ENCODE data around the gene JSRP1. TPM values are rescaled to one million over a fixed set of nuclear protein-coding genes. Genes with fewer than 3 reads are reported as not detected.

Gene JSRP1
- total and polyA plus RNA-seq, 8 donors: 0.20 to 1.1 (median 0.53) TPM; not detected in 1

GRCh38 chr19:2236314-2237050 is 19.7 kb downstream of the JSRP1 start, which contains the start of the genes PLEKHJ1 and SF3A2:
Gene PLEKHJ1, minus strand, starts transcription at chr19:2236329. Its CDS starts 81 bp downstream, at chr19:2236248.
Gene SF3A2, plus strand, starts transcription at chr19:2236824. Its CDS starts 6,595 bp downstream, at chr19:2243419.
- peak within 1 kb of the TSS; percentile 98 to 100 for H3K27ac ChIP-seq
- H3K4me3 ChIP-seq: peak within 1 kb of the TSS; percentile 83 to 98
- ATAC-seq: peak; percentile 91
- H3K4me1 ChIP-seq: peaks cover 45 to 77% of the 10 kb centered on the region in 2 donors
- H3K36me3 ChIP-seq: peaks cover 0 to 33% of the 10 kb centered on the region in 2 donors
- DNase-seq: peak; percentile 96 to 99 (median 99)
- TF ChIP-seq CTCF (IDR thresholded peaks at IDR 0.05): peak; percentile 96 to 98
- no peaks in the 10 kb centered on the region for H3K27me3 ChIP-seq
- intact Hi-C loops (cut with DNase I): loop anchor here (5.0 to 10.0 kb wide), 2 partner anchors 36 to 82 kb away; partner anchors contain the start of gene AP3D1 (in 1 of the 2)
- no peaks in the 10 kb centered on the region for H3K9me3 ChIP-seq

GRCh38 chr19:2236064-2236313 is 20.2 kb downstream of the JSRP1 start:
- TF ChIP-seq CTCF (IDR thresholded peaks at IDR 0.05): no peak
- DNase-seq (no peak), ATAC-seq (no peak)
- Histone ChIP-seq H3K9me3 (no peaks in the 10 kb centered on the region), H3K36me3 (peaks cover 0 to 33% of the 10 kb centered on the region in 2 donors), H3K4me1 (peaks cover 43 to 72% of the 10 kb centered on the region in 2 donors), H3K27me3 (no peaks in the 10 kb centered on the region), H3K27ac (peak overlapping the region; percentile 98 to 100), H3K4me3 (peak overlapping the region; percentile 83 to 98)
- intact Hi-C loops (cut with DNase I): loop anchor here (5.0 to 10.0 kb wide), 2 partner anchors 36 to 81 kb away; partner anchors contain the start of gene AP3D1 (in 1 of the 2)

GRCh38 chr19:2235381-2236063 is 20.7 kb downstream of the JSRP1 start:
- H3K36me3 ChIP-seq: peaks cover 0 to 38% of the 10 kb centered on the region in 2 donors
- peaks cover 39 to 67% of the 10 kb centered on the region in 2 donors for H3K4me1 ChIP-seq
- H3K27ac ChIP-seq: peak overlapping the region; percentile 98 to 100
- H3K4me3 ChIP-seq: peak overlapping the region; percentile 83 to 98
- H3K27me3 ChIP-seq: no peaks in the 10 kb centered on the region
- TF ChIP-seq CTCF (IDR thresholded peaks at IDR 0.05): no peak
- ATAC-seq: peak; percentile 45
- intact Hi-C loops (cut with DNase I): loop anchor here (5.0 to 10.0 kb wide), 2 partner anchors 37 to 81 kb away; partner anchors contain the start of gene AP3D1 (in 1 of the 2)
- peak in 1 of 4 donors; percentile 70 for DNase-seq
- H3K9me3 ChIP-seq: no peaks in the 10 kb centered on the region

- ATAC-seq (no peak), DNase-seq (no peak)
- Histone ChIP-seq H3K27ac (peak overlapping the region; percentile 98 to 100), H3K9me3 (no peaks in the 10 kb centered on the region), H3K4me3 (peak overlapping the region; percentile 83 to 98), H3K4me1 (peaks cover 33 to 62% of the 10 kb centered on the region in 2 donors), H3K27me3 (no peaks in the 10 kb centered on the region), H3K36me3 (peaks cover 0 to 43% of the 10 kb centered on the region in 2 donors)
- no peak for TF ChIP-seq CTCF (IDR thresholded peaks at IDR 0.05)
- intact Hi-C loops (cut with DNase I): loop anchor here (5.0 to 10.0 kb wide), 2 partner anchors 37 to 80 kb away; partner anchors contain the start of gene AP3D1 (in 1 of the 2)
Measured at GRCh38 chr19:2234996-2235380, 21.2 kb downstream of the JSRP1 start.
